ENCODE data around the gene DRC7. TPM values are rescaled to one million over a fixed set of nuclear protein-coding genes. Genes with fewer than 3 reads are reported as not detected.

DRC7 gene
- polyA plus RNA-seq, 1 of the 3 experiments (the other 2 are of a cell fraction): 0.58 TPM

DNA sequence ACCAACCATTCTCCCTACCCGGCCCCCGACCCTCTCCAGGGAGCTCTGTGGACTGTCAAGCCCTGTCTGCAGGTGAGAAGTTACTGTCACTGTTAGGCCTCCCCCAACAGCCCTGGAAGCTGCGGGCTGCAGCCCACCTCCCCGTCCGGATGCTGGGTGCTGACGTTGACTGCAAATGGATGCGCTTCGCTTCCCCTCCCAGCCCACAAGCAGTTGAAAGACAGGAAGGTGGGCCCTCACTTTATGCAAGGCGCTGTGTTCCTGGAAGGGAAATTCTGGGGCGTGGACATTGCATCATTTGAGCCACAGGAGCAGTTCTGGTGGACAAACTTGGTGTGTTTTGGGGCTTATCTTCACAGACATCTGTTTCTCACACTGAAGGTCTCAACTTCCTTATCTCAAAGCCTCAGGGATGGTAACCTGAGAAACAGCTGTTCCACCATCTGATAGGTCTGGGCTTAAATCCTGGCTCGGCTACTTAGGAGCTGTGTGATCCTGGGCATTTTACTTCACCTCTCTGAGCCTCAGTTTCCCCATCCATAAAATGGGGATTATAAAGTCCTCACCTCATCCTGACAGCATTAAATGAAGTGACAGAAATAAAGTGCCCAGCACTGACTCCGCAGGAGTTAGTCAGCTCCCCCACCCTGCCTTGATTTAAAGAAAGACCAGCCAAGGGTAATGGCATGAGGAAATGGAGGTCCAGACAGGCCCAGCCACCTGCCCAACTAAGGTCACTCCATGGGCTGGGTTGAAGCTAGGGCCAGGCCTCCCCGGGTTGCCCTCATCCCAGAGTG lies 4.6 kb upstream of the DRC7 start:
- DNase-seq: no peak
- WGBS (ENCODE audit: low lambda C conversion rate): 64% methylated on average over 12 of the region's 13 CpGs
- Histone ChIP-seq H3K4me2 (no peak overlapping the region), H3K9me2 (no peaks in the 10 kb centered on the region), H3K4me1 (ENCODE audit: control insufficient read depth in 1 of 2, insufficient read depth in 2 of 2, low read depth in 1 of 2, low read length in 1 of 2) (peaks cover 0 to 8% of the 10 kb centered on the region in 2 experiments; a peak in 1 of 4 replicates), H3K9ac (no peak overlapping the region), H3K36me3 (replicated peaks in 1 of 2; ENCODE audit: control insufficient read depth in 1 of 2, insufficient read depth in 2 of 2, low read length in 1 of 2) (no peaks in the 10 kb centered on the region), H3K9me3 (no peaks in the 10 kb centered on the region), H2AFZ (ENCODE audit: low read depth) (no peak overlapping the region), H3K79me2 (ENCODE audit: insufficient read depth) (no peaks in the 10 kb centered on the region), H3F3A (replicated peaks; ENCODE audit: insufficient read depth) (no peaks in the 10 kb centered on the region), H3K27me3 (ENCODE audit: insufficient read depth) (no peaks in the 10 kb centered on the region; the same call in 1 of the 2 replicates), H3K27ac (ENCODE audit: low read depth in 2 of 2, low read length in 1 of 2) (no peak overlapping the region), H3K4me3 (ENCODE audit: low read depth in 2 of 2, low read length in 1 of 2) (no peak overlapping the region), H4K20me1 (ENCODE audit: insufficient read depth) (no peaks in the 10 kb centered on the region)
- TF ChIP-seq RAD21 (IDR thresholded peaks at IDR 0.05; ENCODE audit: low read length): no peak
- TF ChIP-seq, protein P1, sequence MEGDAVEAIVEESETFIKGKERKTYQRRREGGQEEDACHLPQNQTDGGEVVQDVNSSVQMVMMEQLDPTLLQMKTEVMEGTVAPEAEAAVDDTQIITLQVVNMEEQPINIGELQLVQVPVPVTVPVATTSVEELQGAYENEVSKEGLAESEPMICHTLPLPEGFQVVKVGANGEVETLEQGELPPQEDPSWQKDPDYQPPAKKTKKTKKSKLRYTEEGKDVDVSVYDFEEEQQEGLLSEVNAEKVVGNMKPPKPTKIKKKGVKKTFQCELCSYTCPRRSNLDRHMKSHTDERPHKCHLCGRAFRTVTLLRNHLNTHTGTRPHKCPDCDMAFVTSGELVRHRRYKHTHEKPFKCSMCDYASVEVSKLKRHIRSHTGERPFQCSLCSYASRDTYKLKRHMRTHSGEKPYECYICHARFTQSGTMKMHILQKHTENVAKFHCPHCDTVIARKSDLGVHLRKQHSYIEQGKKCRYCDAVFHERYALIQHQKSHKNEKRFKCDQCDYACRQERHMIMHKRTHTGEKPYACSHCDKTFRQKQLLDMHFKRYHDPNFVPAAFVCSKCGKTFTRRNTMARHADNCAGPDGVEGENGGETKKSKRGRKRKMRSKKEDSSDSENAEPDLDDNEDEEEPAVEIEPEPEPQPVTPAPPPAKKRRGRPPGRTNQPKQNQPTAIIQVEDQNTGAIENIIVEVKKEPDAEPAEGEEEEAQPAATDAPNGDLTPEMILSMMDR (IDR thresholded peaks at IDR 0.05): no peak
- ChIA-PET CTCF (interaction anchor here (0.6 to 2.1 kb wide), 5 partner anchors 11 to 114 kb away, joined by 3 to 8 read pairs (median 4); no protein-coding TSS in a partner anchor), POLR2A (no interaction called here)

DNA sequence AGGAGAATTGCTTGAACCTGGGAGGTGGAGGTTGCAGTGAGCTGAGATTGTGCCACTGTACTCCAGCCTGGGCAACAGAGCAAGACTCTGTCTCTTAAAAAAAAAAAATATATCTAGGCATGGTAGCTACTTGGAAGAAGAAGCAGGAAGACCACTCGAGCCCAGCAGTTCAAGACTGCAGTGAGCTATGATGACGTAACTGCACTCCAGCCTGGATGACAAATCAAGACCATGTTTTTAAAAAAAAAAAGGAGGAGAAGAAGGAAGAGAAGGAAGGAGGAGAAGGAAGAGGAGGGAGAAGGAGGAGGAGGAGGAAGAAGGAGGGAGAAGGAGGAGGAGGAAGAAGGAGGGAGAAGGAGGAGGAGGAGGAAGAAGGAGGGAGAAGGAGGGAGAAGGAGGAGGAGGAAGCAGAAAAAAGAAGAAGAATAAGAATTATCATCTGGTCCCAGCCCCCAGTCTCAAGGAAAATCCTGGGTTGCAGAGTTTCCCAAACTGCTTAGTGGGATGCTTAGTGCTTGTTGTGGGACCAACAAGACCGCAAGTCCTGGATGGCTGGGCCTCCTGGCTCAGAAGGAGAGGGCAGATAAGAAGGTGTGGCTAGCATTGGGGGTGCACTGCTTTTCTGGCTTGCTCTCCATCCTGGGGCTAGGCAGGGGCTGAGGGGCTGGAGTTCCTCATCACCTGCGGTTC lies 3.7 kb upstream of the DRC7 start:
- POLR2A ChIA-PET: no interaction called here

DNA sequence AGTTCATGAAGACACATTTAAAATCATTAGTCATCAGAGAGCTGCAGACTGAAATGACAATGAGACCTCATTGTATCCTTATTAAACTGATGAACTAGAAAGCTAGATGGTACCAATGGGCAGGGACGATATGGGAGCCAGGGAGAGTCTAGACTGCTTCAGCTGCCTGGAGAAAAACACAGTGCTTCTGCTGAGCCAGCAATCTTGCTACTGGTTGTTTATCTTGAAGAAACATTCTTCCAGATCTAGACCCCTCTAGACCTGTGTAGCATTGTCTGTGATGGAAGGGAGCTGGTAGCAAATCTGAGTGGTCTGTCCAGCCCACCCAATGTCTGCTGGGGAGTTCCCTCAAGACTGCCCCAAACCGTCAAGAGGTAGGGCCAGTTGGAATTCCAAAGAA lies 2.0 kb upstream of the DRC7 start:
- CTCF ChIA-PET: interaction anchor here (0.9 to 1.2 kb wide), 2 partner anchors 17 to 43 kb away, joined by 3 read pairs; no protein-coding TSS in a partner anchor
- no peak overlapping the region for H3K9ac ChIP-seq
- H3K4me3 ChIP-seq (ENCODE audit: low read depth in 2 of 2, low read length in 1 of 2): no peak overlapping the region
- H3K9me3 ChIP-seq: no peaks in the 10 kb centered on the region
- H3K4me2 ChIP-seq: no peak overlapping the region
- 16% methylated on average over 2 of the region's 2 CpGs for WGBS (ENCODE audit: low lambda C conversion rate)
- H4K20me1 ChIP-seq (ENCODE audit: insufficient read depth): no peaks in the 10 kb centered on the region
- no peak for DNase-seq
- H3K79me2 ChIP-seq (ENCODE audit: insufficient read depth): no peaks in the 10 kb centered on the region
- no peaks in the 10 kb centered on the region for H3K9me2 ChIP-seq
- H3K27ac ChIP-seq (ENCODE audit: low read depth in 2 of 2, low read length in 1 of 2): no peak overlapping the region
- H2AFZ ChIP-seq (ENCODE audit: low read depth): no peak overlapping the region
- H3F3A ChIP-seq (replicated peaks; ENCODE audit: insufficient read depth): no peaks in the 10 kb centered on the region
- H3K4me1 ChIP-seq (ENCODE audit: control insufficient read depth in 1 of 2, insufficient read depth in 2 of 2, low read depth in 1 of 2, low read length in 1 of 2): peaks cover 0 to 13% of the 10 kb centered on the region in 2 experiments; a peak in 1 of 4 replicates
- no peaks in the 10 kb centered on the region; the same call in 1 of the 2 replicates for H3K27me3 ChIP-seq (ENCODE audit: insufficient read depth)
- POLR2A ChIA-PET: no interaction called here
- TF ChIP-seq JUND (IDR thresholded peaks at IDR 0.05) (no peak), ELF1 (IDR thresholded peaks at IDR 0.05) (no peak), EZH2phosphoT487 (IDR thresholded peaks at IDR 0.05; ENCODE audit: borderline replicate concordance, low read depth) (no peak), RCOR1 (IDR thresholded peaks at IDR 0.05; ENCODE audit: low read length) (no peak), FOSL2 (IDR thresholded peaks at IDR 0.05; ENCODE audit: borderline replicate concordance, low read depth) (no peak)
- TF ChIP-seq, protein P2, sequence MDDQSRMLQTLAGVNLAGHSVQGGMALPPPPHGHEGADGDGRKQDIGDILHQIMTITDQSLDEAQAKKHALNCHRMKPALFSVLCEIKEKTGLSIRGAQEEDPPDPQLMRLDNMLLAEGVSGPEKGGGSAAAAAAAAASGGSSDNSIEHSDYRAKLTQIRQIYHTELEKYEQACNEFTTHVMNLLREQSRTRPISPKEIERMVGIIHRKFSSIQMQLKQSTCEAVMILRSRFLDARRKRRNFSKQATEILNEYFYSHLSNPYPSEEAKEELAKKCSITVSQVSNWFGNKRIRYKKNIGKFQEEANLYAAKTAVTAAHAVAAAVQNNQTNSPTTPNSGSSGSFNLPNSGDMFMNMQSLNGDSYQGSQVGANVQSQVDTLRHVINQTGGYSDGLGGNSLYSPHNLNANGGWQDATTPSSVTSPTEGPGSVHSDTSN (IDR thresholded peaks at IDR 0.05): no peak
- no peaks in the 10 kb centered on the region for H3K36me3 ChIP-seq (replicated peaks in 1 of 2; ENCODE audit: control insufficient read depth in 1 of 2, insufficient read depth in 2 of 2, low read length in 1 of 2)

More for the DNA sequence above, 3.7 kb upstream of the DRC7 start:
- no peak overlapping the region for H3K9ac ChIP-seq
- no peaks in the 10 kb centered on the region for H3F3A ChIP-seq (replicated peaks; ENCODE audit: insufficient read depth)
- H3K4me3 ChIP-seq (ENCODE audit: low read depth in 2 of 2, low read length in 1 of 2): no peak overlapping the region
- no peaks in the 10 kb centered on the region for H4K20me1 ChIP-seq (ENCODE audit: insufficient read depth)
- no peak for DNase-seq
- H3K4me2 ChIP-seq: no peak overlapping the region
- H3K79me2 ChIP-seq (ENCODE audit: insufficient read depth): no peaks in the 10 kb centered on the region
- H2AFZ ChIP-seq (ENCODE audit: low read depth): no peak overlapping the region
- H3K4me1 ChIP-seq (ENCODE audit: control insufficient read depth in 1 of 2, insufficient read depth in 2 of 2, low read depth in 1 of 2, low read length in 1 of 2): peaks cover 0 to 8% of the 10 kb centered on the region in 2 experiments; a peak in 1 of 4 replicates
- no peaks in the 10 kb centered on the region for H3K9me3 ChIP-seq
- 77% methylated on average over 4 of the region's 4 CpGs for WGBS (ENCODE audit: low lambda C conversion rate)
- TF ChIP-seq, protein P3, sequence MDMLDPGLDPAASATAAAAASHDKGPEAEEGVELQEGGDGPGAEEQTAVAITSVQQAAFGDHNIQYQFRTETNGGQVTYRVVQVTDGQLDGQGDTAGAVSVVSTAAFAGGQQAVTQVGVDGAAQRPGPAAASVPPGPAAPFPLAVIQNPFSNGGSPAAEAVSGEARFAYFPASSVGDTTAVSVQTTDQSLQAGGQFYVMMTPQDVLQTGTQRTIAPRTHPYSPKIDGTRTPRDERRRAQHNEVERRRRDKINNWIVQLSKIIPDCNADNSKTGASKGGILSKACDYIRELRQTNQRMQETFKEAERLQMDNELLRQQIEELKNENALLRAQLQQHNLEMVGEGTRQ (IDR thresholded peaks at IDR 0.05; ENCODE audit: borderline replicate concordance, low read depth, low read length): no peak
- H3K36me3 ChIP-seq (replicated peaks in 1 of 2; ENCODE audit: control insufficient read depth in 1 of 2, insufficient read depth in 2 of 2, low read length in 1 of 2): no peaks in the 10 kb centered on the region
- CTCF ChIA-PET: interaction anchor here (1.7 to 2.1 kb wide), 3 partner anchors 13 to 115 kb away, joined by 4 to 8 read pairs (median 6); no protein-coding TSS in a partner anchor
- no peaks in the 10 kb centered on the region for H3K9me2 ChIP-seq
- no peaks in the 10 kb centered on the region; the same call in 1 of the 2 replicates for H3K27me3 ChIP-seq (ENCODE audit: insufficient read depth)
- no peak overlapping the region for H3K27ac ChIP-seq (ENCODE audit: low read depth in 2 of 2, low read length in 1 of 2)
